BJ (cell line): Measurements from ENCODE around the gene SKI. TPM values are rescaled to one million over a fixed set of nuclear protein-coding genes. Genes with fewer than 3 reads are reported as not detected.

Experiments
- CTCF ChIA-PET: fragments of 350-600 bp; formaldehyde crosslinking; extraction: SDS; loops from one replicate; lab custom pipeline; 2021; ENCODE audit warnings: antibody characterized with exemption, inconsistent platforms; lab: Yijun Ruan, JAX
- POLR2A ChIA-PET: fragments of 300-600 bp; sonication (Branson Sonifier 250); formaldehyde crosslinking; extraction: SDS; loops from one replicate; lab custom pipeline; 2021; ENCODE audit warnings: antibody characterized with exemption; lab: Charles Lee
- DNase-seq: peaks from one replicate; pipeline ENCODE4 v3.0.0-alpha.2; 2011; ENCODE audit warnings: low read depth
- H3K27me3 ChIP-seq: 2 replicates; pipeline ENCODE4 v1.6.0; 2011; ENCODE audit warnings: low read length; ENCODE audit not compliant: control insufficient read depth, insufficient read depth
- H3K36me3 ChIP-seq: 2 replicates; pipeline ENCODE4 v1.5.1; 2011; ENCODE audit warnings: low read length; ENCODE audit not compliant: control insufficient read depth, insufficient read depth
- H3K4me3 ChIP-seq: 2 replicates; pipeline ENCODE4 v1.5.1; 2011; ENCODE audit warnings: low read depth, mild to moderate bottlenecking, control low read depth, low read length
- polyA plus RNA-seq: library from polyadenylated mRNA; depleted of rRNA; stranded (reverse); fragments of >200 nt; gene quantifications from 2 replicates; pipeline ENCODE4 v1.2.3, GENCODE V29; 2011
- TF ChIP-seq, protein P1 (sequence below): IDR thresholded peaks from 2 replicates; pipeline ENCODE4 v1.5.1; 2011; ENCODE audit warnings: low read depth, mild to moderate bottlenecking, control low read depth, inconsistent platforms, low read length, moderate library complexity; ENCODE audit not compliant: insufficient read depth

Gene SKI
- polyA plus RNA-seq, 1 experiment = 5.1 TPM

DNA sequence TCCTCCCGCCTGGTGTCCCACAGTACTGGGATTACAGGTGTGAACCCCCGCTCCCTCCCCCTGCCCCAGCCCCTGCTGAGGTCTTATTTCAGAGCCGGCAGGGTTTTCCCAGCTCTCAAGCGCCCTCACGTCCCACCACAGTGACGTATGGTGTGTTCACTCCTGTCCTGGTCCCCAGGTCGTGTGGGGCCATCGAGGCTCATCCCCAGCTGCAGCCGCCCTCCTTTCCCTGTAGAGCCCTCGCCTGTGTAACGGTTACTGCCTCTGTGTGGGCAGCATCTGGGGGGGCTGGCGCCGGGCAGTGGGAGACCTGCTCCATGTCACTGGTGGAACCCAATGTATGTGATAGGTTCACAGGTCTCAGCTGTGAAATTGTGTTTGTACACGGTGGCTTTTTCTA, 23.2 kb downstream of the SKI start:
- POLR2A ChIA-PET = no interaction called here
- no peak for DNase-seq
- CTCF ChIA-PET = interaction anchor here (1.4 kb wide), 1 partner anchor 64 kb away, joined by 4 read pairs; no protein-coding TSS in a partner anchor
- peaks cover 14% of the 10 kb centered on the region for H3K36me3 ChIP-seq
- no peaks in the 10 kb centered on the region for H3K27me3 ChIP-seq
- TF ChIP-seq, protein P1, sequence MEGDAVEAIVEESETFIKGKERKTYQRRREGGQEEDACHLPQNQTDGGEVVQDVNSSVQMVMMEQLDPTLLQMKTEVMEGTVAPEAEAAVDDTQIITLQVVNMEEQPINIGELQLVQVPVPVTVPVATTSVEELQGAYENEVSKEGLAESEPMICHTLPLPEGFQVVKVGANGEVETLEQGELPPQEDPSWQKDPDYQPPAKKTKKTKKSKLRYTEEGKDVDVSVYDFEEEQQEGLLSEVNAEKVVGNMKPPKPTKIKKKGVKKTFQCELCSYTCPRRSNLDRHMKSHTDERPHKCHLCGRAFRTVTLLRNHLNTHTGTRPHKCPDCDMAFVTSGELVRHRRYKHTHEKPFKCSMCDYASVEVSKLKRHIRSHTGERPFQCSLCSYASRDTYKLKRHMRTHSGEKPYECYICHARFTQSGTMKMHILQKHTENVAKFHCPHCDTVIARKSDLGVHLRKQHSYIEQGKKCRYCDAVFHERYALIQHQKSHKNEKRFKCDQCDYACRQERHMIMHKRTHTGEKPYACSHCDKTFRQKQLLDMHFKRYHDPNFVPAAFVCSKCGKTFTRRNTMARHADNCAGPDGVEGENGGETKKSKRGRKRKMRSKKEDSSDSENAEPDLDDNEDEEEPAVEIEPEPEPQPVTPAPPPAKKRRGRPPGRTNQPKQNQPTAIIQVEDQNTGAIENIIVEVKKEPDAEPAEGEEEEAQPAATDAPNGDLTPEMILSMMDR = no peak
- H3K4me3 ChIP-seq = no peak overlapping the region

DNA sequence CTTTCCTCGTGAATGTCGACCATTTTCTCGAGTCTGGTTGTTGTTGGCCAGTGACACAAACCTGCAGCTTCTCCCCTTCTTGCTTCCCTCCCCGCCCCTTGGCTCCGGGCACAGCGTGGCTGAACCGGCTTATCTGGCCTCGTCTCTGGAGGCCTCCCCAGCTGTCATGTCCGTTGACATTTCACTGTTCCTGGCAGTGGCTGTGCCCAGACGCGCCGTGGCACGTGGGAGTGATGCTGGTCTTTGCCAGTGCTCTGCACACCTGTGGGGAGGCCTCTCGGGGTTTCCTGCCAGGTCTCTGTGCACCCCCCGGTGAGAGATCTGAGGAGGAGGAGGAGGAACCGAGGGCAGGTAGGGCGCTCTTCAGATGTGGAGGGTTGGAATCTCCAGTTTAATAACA, 23.7 kb downstream of the SKI start:
- no peak overlapping the region for H3K4me3 ChIP-seq
- CTCF ChIA-PET = interaction anchor here (0.8 to 1.4 kb wide), 2 partner anchors 9 to 63 kb away, joined by 3 to 4 read pairs; no protein-coding TSS in a partner anchor
- DNase-seq = no peak
- POLR2A ChIA-PET = no interaction called here
- peaks cover 14% of the 10 kb centered on the region for H3K36me3 ChIP-seq
- no peaks in the 10 kb centered on the region for H3K27me3 ChIP-seq
- TF ChIP-seq, protein P1 = no peak

DNA sequence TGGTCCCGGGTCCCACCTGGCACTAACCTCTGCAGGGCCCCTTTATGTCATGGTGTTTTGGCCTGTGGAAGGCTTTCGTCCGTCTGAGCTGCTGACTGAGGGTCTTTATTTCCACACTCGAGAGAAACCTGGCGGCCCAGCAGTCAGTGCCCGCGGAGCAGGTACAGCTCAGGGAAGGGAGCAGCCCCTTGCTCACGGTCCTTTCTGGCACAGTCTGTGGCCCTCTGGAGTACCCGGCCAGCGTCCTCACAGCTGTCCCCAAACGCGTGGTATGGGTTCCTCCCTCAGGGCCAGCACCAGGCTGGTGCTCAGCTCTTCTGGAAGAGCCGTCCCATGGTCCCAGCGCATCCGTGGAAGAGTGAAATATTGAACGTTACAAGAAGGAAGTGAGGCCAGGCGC, 24.3 kb downstream of the SKI start:
- ChIA-PET POLR2A (no interaction called here), CTCF (interaction anchor here (0.8 to 1.4 kb wide), 2 partner anchors 9 to 63 kb away, joined by 3 to 4 read pairs; no protein-coding TSS in a partner anchor)
- DNase-seq = no peak
- Histone ChIP-seq H3K36me3 (peaks cover 15% of the 10 kb centered on the region), H3K27me3 (no peaks in the 10 kb centered on the region), H3K4me3 (no peak overlapping the region)
- TF ChIP-seq, protein P1 = no peak

DNA sequence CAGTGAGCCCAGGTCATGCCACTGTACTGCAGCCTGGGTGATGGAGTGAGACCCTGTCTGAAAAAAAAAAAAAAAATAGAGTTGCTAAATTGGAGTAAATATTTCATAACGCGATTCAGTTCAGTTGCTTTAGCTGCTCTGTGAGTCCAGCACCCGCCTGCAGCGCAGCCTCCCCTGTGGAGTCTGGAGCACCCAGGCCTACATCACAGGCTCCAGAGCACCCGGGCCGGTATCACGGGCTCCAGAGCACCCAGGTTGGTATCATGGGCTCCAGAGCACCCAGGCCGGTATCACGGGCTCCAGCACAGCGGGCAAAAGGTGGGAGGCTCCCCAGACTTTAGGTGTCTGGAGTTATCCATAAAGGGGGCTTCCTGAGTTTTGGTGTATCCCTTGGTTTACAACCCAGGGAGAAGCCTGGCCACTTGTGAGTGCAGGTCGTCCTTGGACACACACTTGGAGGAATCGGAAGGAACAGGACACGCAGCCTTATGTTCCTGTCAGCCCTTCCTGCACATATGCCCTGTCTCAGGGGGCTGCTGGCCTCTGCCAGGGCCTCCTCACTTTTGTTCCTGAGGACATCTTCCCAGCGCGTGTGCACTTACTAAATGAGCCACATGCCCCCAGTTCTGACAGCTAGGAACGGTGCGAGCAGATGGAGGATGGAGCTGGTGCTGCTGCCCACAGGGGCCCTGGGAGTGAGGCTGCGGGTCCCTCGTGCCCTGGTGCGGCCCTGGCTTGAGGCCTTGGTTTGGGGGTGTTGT, 25.1 kb downstream of the SKI start:
- Histone ChIP-seq H3K4me3 (no peak overlapping the region), H3K27me3 (no peaks in the 10 kb centered on the region), H3K36me3 (peaks cover 15% of the 10 kb centered on the region)
- ChIA-PET POLR2A (no interaction called here), CTCF (no interaction called here)
- DNase-seq = no peak
- TF ChIP-seq, protein P1 = no peak

DNA sequence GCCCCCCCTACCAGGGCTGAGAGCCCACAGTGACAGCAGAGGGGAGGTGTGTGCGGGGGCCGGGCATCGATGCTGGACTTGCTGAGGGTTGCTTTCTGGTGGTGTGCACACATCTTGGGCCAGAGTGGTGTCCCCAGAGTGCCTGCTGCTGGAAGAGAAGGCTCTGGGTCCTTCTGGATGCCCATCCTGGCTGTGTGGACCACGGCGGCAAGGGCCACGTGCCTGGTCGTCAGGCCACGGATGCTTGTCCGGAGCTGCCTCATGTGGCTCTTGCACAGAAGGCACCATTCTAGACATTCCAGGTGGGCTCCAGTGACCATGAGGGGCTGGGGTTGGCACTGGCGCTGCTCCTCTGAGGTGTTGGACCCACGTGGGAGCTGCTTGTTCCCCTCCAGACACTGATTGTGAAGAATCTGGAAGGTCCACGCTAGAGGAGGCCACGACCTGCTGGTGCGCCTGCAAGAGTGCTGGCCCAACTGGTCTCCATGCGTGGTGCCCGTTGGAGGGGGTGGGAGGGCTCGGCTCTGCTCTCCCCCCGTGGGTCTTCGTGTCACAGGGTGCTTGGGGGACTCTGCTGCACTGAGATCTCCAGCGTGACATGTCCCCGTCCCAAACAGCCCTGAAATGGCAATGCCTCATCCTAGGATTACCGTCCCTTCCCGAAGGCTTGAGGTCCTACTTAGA, 25.8 kb downstream of the SKI start:
- peaks cover 15% of the 10 kb centered on the region for H3K36me3 ChIP-seq
- H3K4me3 ChIP-seq = no peak overlapping the region
- TF ChIP-seq, protein P1 = no peak
- CTCF ChIA-PET = no interaction called here
- POLR2A ChIA-PET = no interaction called here
- H3K27me3 ChIP-seq = no peaks in the 10 kb centered on the region
- no peak for DNase-seq
